Fibroblast of pulmonary artery (primary cell): Measurements from ENCODE around the gene TOPBP1.

Experiments
- DNase-seq: peaks from one replicate; pipeline ENCODE4 v3.0.0-alpha.2; 2010; ENCODE audit warnings: low read depth
- H3K4me3 ChIP-seq: replicated peaks from 2 replicates; pipeline ENCODE4 v1.5.1; 2011; ENCODE audit warnings: low read depth, mild to moderate bottlenecking, control low read depth, low read length, moderate library complexity
- TF ChIP-seq, protein P1 (sequence below): IDR thresholded peaks from 2 replicates; pipeline ENCODE4 v1.5.1; 2011; ENCODE audit warnings: mild to moderate bottlenecking, control low read depth, low read length, inconsistent platforms; ENCODE audit errors: missing control alignments

Gene TOPBP1

DNA sequence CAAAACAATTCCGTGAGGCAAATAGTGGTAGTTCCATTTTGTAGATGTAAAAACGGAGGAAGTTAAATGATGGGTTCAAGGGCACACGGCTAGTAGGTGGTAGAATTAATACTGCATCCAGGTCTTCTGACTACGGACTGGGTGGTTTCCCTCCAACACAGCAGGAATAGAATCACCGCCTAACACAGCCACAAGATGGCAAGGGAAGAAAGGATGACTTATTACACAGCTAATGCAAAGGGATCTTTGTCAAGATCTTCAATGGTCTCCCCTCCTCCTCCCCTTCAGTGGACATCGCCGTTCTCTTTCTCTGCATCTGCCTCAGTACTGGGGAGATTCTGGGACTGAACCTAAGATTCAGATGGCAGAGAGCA, 524 bp upstream of the TOPBP1 start:
- peak; percentile 27 for DNase-seq
- TF ChIP-seq, protein P1, sequence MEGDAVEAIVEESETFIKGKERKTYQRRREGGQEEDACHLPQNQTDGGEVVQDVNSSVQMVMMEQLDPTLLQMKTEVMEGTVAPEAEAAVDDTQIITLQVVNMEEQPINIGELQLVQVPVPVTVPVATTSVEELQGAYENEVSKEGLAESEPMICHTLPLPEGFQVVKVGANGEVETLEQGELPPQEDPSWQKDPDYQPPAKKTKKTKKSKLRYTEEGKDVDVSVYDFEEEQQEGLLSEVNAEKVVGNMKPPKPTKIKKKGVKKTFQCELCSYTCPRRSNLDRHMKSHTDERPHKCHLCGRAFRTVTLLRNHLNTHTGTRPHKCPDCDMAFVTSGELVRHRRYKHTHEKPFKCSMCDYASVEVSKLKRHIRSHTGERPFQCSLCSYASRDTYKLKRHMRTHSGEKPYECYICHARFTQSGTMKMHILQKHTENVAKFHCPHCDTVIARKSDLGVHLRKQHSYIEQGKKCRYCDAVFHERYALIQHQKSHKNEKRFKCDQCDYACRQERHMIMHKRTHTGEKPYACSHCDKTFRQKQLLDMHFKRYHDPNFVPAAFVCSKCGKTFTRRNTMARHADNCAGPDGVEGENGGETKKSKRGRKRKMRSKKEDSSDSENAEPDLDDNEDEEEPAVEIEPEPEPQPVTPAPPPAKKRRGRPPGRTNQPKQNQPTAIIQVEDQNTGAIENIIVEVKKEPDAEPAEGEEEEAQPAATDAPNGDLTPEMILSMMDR = peak; percentile 4
- peak overlapping the region; percentile 77 for H3K4me3 ChIP-seq

DNA sequence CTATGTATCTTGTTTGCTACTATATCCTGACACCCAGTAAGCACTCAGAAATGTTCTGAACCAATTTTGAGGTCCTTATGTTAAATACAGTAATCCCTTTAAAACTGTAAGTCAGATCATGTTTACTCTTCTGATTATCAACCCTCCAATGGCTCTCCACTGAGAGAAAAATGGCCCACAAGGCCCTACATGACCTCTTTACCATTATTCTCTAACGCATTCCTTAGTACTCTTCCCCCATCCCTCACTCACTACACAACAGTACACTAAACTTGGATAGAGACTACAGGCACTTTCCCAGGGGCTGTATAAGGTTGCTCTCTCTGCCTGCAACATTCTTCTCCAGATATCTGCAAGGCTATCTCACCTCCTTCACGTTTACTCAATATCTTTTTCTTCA, 1.9 kb downstream of the TOPBP1 start:
- no peak overlapping the region for H3K4me3 ChIP-seq
- TF ChIP-seq, protein P1 = no peak
- DNase-seq = no peak

DNA sequence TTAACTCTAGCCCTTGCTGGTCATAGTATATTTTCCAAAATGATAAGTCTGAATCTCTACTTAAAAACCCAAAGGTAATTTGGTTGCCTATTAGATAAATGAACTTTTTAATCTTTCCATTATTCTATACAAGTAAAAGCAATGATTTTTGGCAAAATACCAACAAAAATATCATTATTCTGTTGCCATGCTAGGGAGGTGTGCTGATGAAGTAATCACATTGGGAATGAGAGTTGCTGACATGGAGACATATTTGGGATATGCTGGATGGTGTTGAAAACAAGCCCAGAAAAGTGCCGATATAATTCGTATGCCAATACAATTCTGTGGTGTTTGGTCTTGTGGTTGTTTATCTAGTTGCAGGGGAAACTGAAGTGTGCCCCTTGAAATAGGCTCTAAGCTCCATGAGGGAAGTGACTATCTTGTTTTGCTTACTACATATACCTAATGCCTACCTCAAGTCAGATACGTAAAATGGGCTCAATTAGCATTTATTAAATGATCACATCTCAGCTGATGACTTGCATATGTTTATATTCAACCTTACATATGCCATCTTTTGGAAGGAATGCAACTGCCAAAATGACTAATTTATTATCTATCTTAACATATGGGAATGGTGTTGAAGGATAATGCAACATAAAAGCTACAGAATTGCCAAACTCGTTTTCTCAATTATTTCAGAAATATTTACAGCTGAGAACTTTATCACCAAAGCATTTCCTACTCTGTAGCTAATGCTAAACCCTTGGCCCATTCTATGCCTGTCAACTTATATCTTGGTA, 5.8 kb downstream of the TOPBP1 start:
- TF ChIP-seq, protein P1 = no peak
- H3K4me3 ChIP-seq = no peak overlapping the region
- DNase-seq = no peak

DNA sequence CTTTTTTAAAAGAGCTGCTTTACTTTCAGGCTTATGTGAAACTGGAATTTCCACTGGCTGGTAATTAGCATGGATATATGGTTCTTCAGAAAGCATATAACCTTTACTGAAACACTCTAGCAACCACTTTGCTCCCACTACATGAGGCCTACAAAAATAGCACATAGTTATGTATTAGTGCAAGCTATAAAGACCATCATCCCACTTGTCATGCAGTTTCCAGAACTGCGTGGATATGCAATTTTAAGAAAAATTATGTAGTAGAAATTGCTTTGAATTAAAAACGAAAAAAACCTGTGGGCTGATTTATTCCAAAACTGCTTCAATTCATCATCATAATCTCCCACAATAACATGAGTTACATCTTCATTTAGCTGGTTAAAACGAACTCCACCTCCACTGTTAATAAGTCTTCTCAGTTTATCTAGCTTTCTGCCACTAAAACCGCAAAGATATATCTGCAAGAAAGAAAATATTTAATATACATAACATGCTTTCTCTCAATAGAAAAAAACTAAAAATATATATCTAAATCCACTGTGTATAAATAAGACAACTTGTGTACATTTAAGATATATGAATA, 12.2 kb downstream of the TOPBP1 start:
- DNase-seq = no peak
- TF ChIP-seq, protein P1 = no peak
- no peak overlapping the region for H3K4me3 ChIP-seq

DNA sequence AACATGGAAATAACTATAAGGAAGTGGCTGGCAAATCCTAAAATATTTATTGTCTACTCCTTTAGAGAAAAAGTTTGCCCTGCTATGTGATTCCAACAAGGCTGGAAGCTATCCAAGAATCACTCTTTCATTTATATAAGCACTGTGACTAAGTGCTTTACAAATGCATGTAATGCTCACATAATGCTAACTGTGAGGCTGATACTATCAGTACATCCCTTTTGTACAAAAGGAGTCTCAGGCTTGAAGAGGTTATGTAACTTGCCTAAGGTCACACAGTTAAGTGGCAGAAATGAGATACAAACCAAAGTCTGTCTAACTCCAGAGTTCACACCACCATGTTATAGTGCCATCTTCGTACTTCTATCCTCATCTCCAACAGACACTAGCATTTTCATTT, 17.0 kb downstream of the TOPBP1 start:
- no peak overlapping the region for H3K4me3 ChIP-seq
- DNase-seq = peak; percentile 86
- TF ChIP-seq, protein P1 = no peak

DNA sequence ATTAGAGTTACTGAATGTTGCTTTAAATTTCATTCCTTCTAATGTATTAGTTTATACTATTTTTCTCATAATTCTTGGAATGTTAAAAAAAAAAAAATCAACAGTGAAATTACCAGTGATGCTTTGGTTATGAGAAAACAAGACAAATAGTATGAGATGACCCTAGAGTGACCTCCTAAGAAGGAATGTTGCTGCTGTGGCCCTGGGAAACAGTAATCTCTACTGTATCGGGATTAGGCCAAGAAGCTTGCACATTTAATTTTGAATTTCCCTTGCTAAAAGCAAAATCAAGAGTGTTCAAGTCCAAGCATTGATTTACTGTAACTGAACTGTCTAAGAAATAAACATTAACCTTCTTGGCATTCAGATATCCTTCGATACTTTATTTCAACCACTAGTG, 18.1 kb downstream of the TOPBP1 start:
- H3K4me3 ChIP-seq = no peak overlapping the region

More for the DNA sequence above, 18.1 kb downstream of the TOPBP1 start:
- no peak for DNase-seq
- TF ChIP-seq, protein P1 = no peak
